ENCODE results near the gene TRPT1. TPM values are rescaled to one million over a fixed set of nuclear protein-coding genes. Genes with fewer than 3 reads are reported as not detected.

TRPT1 gene
- total and polyA plus RNA-seq, 9 of the 15 experiments (the other 6 are each of a cell fraction or from before 2014, with no cell fraction given), result 4.6 to 41.7 (median 23.1) TPM

GRCh38 chr11:64269540-64270220 is 43.7 kb upstream of the TRPT1 start (continued):
- 0 out of 4 replicates have a peak, but pooled peaks of 1 of the 2 experiments have one; percentile 28 for TF ChIP-seq MLLT1 (IDR thresholded peaks at IDR 0.05)
- peak; percentile 78 for TF ChIP-seq PHB (CRISPR knock-in tag; IDR thresholded peaks at IDR 0.05)
- 0 out of 4 replicates have a peak, but pooled peaks of 1 of the 2 experiments have one; percentile 57 for TF ChIP-seq NONO (IDR thresholded peaks at IDR 0.05; ENCODE audit: low read depth in 2 of 2, low read length in 1 of 2)
- TF ChIP-seq STAT5B (CRISPR knock-in tag; IDR thresholded peaks at IDR 0.05), result no peak
- no peak; the same call in none of the 2 replicates for TF ChIP-seq MAX (CRISPR knock-in tag; IDR thresholded peaks at IDR 0.05)
- no peak for TF ChIP-seq PCBP1 (IDR thresholded peaks at IDR 0.05; ENCODE audit: low read depth, low read length, poor library complexity, severe bottlenecking)
- 0 out of 2 replicates have a peak, but pooled peaks have one; percentile 8 for TF ChIP-seq JUN (IDR thresholded peaks at IDR 0.05; ENCODE audit: borderline replicate concordance, low read depth, low read length)
- TF ChIP-seq JUN (CRISPR knock-in tag; IDR thresholded peaks at IDR 0.05; ENCODE audit: borderline replicate concordance), result peak; percentile 90; the same call in 1 of the 2 replicates
- TF ChIP-seq ZNF24 (IDR thresholded peaks at IDR 0.05), result no peak
- TF ChIP-seq, protein P1, sequence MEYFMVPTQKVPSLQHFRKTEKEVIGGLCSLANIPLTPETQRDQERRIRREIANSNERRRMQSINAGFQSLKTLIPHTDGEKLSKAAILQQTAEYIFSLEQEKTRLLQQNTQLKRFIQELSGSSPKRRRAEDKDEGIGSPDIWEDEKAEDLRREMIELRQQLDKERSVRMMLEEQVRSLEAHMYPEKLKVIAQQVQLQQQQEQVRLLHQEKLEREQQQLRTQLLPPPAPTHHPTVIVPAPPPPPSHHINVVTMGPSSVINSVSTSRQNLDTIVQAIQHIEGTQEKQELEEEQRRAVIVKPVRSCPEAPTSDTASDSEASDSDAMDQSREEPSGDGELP (CRISPR knock-in tag; IDR thresholded peaks at IDR 0.05; ENCODE audit: borderline replicate concordance), result no peak
- peak; percentile 59 for TF ChIP-seq CREB1 (IDR thresholded peaks at IDR 0.05)
- TF ChIP-seq CREB1 (CRISPR knock-in tag; IDR thresholded peaks at IDR 0.05), result peak; percentile 74; the same call in 1 of the 2 replicates
- TF ChIP-seq ZNF239 (CRISPR knock-in tag; IDR thresholded peaks at IDR 0.05), result no peak
- peak; percentile 60; the same call in 1 of the 2 replicates for TF ChIP-seq ZFP30 (CRISPR knock-in tag; IDR thresholded peaks at IDR 0.05; ENCODE audit: borderline replicate concordance)
- no peak for TF ChIP-seq CTBP1 (IDR thresholded peaks at IDR 0.05; ENCODE audit: borderline replicate concordance)
- no peak for TF ChIP-seq U2AF2 (optimal IDR thresholded peaks at IDR 0.05; ENCODE audit: low read depth, low read length)
- TF ChIP-seq ZNF274 (IDR thresholded peaks at IDR 0.05; ENCODE audit: borderline replicate concordance, low read depth, low read length), result no peak
- no peak; the same call in none of the 2 replicates for TF ChIP-seq ZNF766 (CRISPR knock-in tag; conservative IDR thresholded peaks at IDR 0.05)
- TF ChIP-seq TEAD4 (IDR thresholded peaks at IDR 0.05; ENCODE audit: low read length), result no peak
- no peak for TF ChIP-seq TEAD4 (CRISPR knock-in tag; IDR thresholded peaks at IDR 0.05; ENCODE audit: borderline replicate concordance)
- TF ChIP-seq IRF2 (CRISPR knock-in tag; IDR thresholded peaks at IDR 0.05), result no peak
- TF ChIP-seq RBFOX2 (IDR thresholded peaks at IDR 0.05; ENCODE audit: low read depth, low read length), result peak; percentile 97
- no peak for TF ChIP-seq BDP1 (IDR thresholded peaks at IDR 0.05; ENCODE audit: insufficient read depth, insufficient read length)
- TF ChIP-seq SUPT5H (IDR thresholded peaks at IDR 0.05), result peak; percentile 26
- TF ChIP-seq ZNF77 (CRISPR knock-in tag; IDR thresholded peaks at IDR 0.05), result peak; percentile 10; the same call in 1 of the 2 replicates
- no peak for TF ChIP-seq ZNF134 (CRISPR knock-in tag; conservative IDR thresholded peaks at IDR 0.05)
- TF ChIP-seq SLC30A9 (CRISPR knock-in tag; IDR thresholded peaks at IDR 0.05), result no peak
- TF ChIP-seq FOXJ2 (tag; IDR thresholded peaks at IDR 0.05), result 0 out of 2 replicates have a peak, but pooled peaks have one; percentile 69
- TF ChIP-seq ZNF551 (CRISPR knock-in tag; IDR thresholded peaks at IDR 0.05), result no peak
